IPS-NIHi7 (cell line): ENCODE data around the gene STK17B.
"Not testable (repeated sequence)": the region's sequence is repeated elsewhere in the genome, so short reads cannot be mapped to it uniquely, and the experiment has no call there.

Source experiments
- DNase-seq: peaks from one replicate; pipeline ENCODE4 v3.0.0; 2012; ENCODE audit warnings: mixed read lengths; ENCODE audit errors: extremely low spot score

The STK17B gene

GRCh38 chr2:196112418-196113034, 58.9 kb downstream of the STK17B start:
- no peak for DNase-seq

GRCh38 chr2:196108604-196109003, 62.8 kb downstream of the STK17B start:
- DNase-seq = no peak

GRCh38 chr2:196105951-196106350, 65.4 kb downstream of the STK17B start:
- no peak for DNase-seq

GRCh38 chr2:196104066-196104465, 67.3 kb downstream of the STK17B start:
- DNase-seq = no peak

- no peak for DNase-seq
Measured at GRCh38 chr2:196103626-196104025, 67.8 kb downstream of the STK17B start.

GRCh38 chr2:196101325-196101991, 69.9 kb downstream of the STK17B start:
- no peak for DNase-seq

- no peak for DNase-seq
Measured at GRCh38 chr2:196099916-196100315, 71.5 kb downstream of the STK17B start.

- DNase-seq = no peak
Measured at GRCh38 chr2:196097864-196098660, 73.3 kb downstream of the STK17B start.

- DNase-seq = peak; percentile 42
Measured at GRCh38 chr2:196096982-196097745, 74.2 kb downstream of the STK17B start.

- no peak for DNase-seq
Measured at GRCh38 chr2:196096264-196096663, 75.1 kb downstream of the STK17B start.

- DNase-seq = not testable (repeated sequence)
Measured at GRCh38 chr2:196089448-196089847, 81.9 kb downstream of the STK17B start.

- DNase-seq = no peak
Measured at GRCh38 chr2:196088203-196088602, 83.2 kb downstream of the STK17B start.

- no peak for DNase-seq
Measured at GRCh38 chr2:196086517-196087368, 84.6 kb downstream of the STK17B start.

GRCh38 chr2:196083601-196084000, 87.8 kb downstream of the STK17B start:
- no peak for DNase-seq
